GM19239 (cell line): ENCODE results near the gene PCSK6.
"Not testable (repeated sequence)": the region's sequence is repeated elsewhere in the genome, so short reads cannot be mapped to it uniquely, and the experiment has no call there.

Experiments
- DNase-seq: peaks from one replicate; pipeline ENCODE4 v3.0.0; 2011; ENCODE audit warnings: low spot score; ENCODE audit not compliant: insufficient read length
- FAIRE-seq: peaks from 2 replicates; lab custom pipeline; 2011; peaks lifted over from hg19 to GRCh38; lab: Jason Lieb, UNC

The PCSK6 gene

DNA sequence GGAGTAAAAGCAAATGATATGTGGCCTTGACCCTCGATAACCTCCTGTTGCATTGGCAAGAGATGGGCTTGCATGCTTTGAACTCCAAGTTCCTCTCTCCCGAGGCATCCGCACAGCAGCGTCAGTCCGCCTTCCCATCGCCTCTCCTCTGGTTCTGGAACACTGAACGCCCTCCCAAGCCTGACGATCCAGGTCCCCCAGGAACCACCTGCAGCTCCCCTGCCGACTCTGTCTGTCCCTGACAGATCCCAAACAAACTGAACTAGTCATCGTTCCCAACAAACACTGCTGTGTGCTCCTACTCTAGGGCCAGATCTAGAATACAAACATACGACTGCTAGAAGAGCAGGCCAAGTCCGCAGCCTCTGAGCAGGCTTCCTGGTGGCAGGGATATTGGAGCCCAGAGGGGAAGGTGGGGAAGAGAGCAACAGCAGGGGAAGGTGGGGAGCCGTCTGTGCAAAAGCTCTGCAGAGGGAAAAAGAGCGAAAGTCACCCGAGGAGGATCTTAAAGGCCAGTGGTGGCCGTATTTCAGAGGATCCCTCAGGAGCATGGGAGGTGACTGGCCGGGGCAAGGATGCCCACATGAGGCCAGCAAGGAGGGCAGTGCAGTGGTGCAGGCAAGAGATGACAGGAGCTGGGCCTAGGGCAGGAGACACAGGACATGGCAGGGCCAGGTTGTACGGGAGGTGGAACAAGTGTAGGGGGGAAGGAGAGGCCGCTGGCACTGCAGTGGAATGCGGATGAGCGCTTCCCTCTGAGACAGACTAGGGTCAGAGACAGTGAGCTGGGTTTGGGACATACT lies 50.8 kb downstream of the PCSK6 start:
- DNase-seq (no peak), FAIRE-seq (no peak)

DNA sequence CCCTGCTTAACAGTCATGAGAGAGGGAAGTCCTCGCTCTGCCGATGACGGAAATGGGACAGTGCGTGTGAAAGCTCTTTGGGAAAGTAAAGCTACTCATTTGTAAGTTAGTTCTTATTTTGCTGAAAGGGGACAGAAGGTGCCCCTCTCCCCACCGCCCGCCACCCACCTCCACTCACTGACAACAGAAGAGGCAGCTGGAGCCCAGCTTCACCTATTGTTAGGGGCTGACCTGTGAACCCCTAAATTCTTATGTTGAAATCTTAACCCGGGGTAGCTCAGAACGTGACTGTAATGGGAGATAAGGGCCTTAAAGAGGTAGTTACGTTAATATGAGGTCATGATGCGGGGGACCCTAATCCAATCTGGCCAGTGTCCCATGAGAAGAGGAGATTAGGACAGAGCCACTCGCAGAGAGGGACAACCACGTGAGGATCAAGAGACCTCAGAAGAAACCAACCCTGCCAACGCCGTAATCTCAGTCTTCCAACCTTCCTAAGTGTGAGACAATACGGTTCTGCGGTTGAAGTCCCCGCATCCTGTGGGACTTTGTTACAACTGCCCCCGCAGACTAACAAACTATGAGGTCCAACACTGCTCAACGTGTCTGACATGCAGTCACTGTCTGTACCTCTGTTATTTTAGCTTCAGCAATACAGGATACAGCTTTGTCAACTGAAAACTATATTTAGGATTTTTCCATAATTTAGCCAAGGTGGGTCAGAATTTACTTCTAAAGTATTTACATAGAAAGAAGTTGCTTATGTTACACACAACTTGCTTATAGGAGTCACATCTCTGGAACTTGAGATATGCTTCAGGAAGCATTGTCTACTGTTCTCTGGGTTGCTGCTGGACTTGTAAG lies 51.7 kb downstream of the PCSK6 start:
- DNase-seq: no peak
- FAIRE-seq: no peak

DNA sequence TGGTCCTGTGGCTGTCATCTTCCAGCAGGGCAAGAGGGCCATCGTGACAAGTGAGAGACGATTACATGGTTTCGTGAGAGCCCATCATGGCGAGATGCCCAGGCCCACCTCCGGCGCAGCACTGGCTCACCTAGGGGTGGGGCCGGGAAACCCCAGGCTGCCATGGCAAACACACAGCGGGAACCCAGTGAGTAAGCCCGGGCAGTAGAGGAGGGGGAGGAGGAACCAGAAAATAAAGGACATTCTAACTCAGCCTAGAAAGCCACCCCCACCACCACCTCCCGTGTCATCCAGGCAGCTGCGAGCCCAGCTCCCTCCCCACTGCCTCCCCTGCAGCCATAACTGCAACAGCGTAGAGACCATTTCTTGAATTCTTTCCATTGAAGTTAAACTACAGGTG lies 52.3 kb downstream of the PCSK6 start:
- DNase-seq (no peak), FAIRE-seq (no peak)

DNA sequence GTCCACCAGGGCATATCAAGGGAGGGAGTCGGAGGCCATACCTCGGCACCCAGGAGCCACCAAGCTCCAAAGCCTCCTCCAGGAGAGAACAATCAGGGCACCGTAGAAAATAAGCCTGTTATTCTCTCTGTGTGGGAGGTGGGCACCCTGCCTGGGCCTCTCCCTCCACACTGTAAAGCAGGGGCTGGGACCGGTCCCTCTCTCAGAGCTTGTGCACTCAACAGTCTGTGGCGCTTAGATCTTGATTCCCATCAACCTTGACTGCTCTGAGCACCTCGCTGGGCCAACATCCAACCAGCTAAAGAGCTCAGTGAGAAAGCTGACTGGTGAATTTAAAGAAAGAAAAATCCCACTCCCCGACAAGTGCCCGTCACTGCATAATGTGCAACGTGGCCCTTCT lies 53.0 kb downstream of the PCSK6 start:
- FAIRE-seq (no peak), DNase-seq (no peak)

DNA sequence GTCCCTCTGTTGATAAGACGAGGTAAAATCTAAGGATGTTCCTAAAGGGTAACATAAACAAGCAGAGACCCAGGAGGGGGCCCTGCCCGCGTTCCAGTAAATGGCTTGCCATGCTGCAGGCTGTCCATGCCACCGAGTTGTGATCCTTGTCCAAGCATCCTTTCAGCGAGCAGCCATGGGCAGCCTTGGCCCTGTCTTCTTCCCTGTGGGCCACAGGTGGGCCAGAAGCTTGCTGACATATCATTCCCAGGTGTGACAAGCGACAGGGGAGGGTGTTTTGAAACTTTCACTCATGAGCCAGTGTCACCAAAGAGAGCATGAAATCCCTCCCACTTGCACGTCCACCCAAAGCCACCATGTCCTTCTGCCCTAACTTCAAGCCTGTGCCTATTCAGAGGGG lies 53.7 kb downstream of the PCSK6 start:
- no peak for FAIRE-seq
- DNase-seq: no peak

DNA sequence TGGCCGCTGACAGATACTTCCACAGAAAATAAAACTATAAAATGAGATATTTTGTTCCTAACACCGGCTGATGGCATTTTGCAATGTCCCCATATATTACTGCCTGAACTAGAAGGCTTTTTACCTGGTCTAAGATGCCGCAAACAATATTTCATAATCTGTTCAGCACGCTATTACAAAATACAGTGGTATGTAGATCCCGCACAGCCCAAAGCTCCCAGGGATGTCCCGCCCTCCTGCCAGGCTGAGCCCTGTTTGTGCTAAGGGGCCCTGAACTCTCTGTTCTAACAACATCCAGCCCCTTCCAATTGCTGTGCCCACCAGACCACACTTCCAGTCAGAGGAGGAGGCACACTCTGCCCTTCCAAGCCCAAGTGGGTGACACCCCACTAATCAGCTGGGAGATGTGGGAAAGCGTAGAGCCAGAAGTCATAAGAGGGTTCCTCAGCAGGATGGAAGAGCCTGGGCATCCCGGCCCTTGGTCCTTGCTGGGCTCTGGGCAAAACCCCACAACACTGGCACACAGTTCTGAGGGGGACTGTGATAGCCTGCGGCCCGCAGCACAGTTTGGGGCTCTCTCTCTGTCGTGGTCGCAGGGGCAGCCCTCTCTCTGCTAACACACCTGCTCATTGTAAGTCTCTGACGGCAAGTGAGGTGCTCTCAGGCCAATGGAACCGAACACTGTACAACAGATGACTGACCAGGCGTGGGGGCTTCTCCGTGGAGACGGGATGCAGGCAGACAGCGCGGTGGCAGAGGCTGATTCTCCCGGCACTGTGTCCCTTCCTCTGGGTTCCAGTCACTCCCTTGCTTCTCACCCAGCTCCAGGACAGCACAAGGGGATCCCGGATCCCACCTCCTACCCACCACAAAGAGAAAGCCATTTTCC lies 55.2 kb downstream of the PCSK6 start:
- no peak for FAIRE-seq
- DNase-seq: no peak

DNA sequence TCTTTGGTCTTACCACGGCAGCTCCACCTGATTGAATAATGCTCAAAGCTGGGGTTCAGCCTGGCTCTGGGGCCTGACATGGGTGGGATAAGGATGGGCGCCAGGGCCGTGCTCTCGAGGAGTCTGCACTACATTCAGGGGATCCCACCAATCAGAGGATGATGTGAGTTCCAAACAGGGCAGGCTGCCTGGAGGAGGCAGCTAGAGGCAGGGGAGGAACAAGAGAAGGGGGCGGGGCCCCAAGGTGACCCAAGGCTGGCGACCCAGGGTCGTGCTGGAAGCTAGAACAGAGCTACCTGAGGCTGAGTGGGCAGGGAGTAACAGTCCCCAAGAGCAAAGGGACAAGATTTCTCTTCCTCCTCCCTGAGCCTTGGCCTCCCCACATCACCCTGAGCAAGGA lies 56.1 kb downstream of the PCSK6 start:
- FAIRE-seq: no peak

DNA sequence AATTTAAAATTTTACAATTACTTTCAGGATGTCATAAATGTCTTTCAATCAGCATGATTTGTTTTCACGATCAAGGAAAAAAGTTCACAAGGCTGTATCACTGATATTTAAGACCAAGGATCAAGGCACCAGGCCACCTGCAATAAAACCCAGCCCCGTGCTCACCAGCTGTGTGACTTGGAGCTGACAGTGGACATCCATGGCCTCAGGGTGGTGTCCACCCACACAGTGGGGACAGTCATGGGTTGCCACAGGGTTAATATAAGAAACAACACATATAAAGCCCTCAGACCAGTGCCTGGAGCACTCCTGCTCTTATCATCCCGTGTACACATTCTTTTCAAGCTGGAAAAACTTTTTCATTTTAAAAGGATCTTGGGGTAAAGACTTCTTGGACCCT lies 56.5 kb downstream of the PCSK6 start:
- no peak for FAIRE-seq

More for the DNA sequence above, 56.1 kb downstream of the PCSK6 start:
- no peak for DNase-seq

DNA sequence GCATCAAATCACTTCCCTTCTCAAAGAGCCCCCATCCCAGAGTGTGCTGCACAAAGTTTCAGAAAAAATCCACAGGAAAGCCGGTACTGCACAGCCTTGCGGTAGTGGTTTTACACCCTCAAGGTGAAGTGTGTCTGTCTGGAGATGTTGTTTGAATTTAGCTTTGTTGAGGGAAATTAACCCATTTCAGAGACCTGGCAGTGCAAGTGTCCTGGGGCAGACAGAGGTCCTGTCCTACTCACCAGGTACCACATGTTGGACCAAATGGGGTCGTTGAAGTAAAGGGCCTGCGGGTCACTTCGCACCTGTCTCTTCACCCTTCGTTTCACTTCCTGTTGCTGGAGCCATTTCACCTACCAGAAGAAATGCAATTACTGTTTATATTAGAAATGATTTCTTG lies 57.8 kb downstream of the PCSK6 start:
- DNase-seq: no peak

More for the DNA sequence above, 56.5 kb downstream of the PCSK6 start:
- DNase-seq: no peak

DNA sequence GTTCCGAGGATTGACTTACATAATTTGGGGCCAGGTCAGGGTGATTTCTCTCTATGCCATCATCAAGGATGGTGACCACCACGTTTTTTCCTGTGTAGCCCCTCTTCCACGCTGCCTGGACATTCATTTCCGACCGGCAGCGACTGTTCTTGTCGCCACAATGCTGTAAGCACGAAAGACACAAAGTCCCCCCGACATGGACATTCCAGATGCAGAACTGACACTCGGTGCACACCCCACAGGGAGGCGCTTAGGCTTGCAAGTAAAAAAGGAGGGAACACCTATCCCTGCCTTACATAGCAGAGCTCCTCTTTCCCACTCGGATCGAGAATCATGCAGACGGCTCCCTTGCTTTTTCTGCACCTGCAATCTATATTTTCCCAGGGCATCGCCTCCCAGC lies 58.2 kb downstream of the PCSK6 start:
- FAIRE-seq: no peak
- no peak for DNase-seq

More for the DNA sequence above, 57.8 kb downstream of the PCSK6 start:
- no peak for FAIRE-seq

DNA sequence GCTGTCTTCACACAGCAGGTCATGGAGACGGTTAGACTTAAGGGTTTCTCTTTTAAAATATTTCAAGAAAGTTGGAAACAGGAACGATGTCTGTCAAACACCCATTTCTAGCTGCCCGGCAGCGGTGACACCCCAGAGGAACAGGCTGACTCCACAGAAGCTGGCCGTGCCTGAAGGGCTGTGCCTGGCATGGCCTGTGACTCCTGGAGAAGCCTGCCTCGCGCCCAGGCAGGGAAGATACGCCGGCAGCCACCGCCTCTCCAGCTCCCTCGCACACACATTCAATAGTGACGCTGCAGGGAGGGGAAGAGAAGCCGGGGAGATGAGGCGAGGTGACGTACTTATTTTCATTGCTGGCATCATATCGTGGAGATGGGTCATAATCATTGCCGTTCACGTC lies 59.9 kb downstream of the PCSK6 start:
- DNase-seq (no peak), FAIRE-seq (no peak)

DNA sequence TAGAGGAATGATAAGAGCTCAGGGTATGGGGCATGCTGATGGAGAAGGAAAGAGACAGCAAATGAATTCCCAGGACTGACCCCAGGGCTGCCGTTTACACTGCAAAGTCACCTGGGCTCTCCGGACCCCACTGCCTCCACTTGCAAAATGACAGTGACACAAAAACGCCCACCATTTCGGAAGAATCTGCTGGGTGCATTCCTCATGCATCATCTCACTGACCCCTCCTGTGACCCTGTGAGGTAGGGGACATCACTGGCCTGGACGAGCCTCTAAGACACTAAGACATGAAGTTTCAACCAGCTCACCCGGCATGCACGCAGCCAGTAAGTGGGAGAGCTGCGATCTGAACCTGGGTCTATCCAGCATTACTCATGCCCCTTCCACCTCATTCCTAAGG lies 60.3 kb downstream of the PCSK6 start:
- DNase-seq (no peak), FAIRE-seq (no peak)

DNA sequence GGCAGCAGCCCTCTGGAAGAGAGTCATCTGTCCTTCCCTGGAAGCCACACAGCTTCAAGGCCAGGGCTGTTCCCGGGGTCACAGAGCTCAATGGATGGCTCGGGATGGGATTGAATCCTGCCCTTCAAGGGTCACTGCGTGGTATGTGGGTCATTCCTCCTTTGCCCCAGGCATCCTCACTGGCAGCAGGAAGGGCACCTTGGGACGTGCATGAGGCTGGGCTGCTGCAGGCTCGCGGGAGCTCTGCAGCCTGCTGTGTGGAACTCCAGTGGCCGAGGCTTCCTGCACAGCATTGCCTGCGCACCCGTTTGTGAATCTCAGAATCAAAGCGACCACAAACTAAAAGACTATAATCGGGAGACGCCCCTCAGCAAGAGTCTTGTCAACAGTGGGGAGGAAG lies 60.7 kb downstream of the PCSK6 start:
- FAIRE-seq (no peak), DNase-seq (no peak)

DNA sequence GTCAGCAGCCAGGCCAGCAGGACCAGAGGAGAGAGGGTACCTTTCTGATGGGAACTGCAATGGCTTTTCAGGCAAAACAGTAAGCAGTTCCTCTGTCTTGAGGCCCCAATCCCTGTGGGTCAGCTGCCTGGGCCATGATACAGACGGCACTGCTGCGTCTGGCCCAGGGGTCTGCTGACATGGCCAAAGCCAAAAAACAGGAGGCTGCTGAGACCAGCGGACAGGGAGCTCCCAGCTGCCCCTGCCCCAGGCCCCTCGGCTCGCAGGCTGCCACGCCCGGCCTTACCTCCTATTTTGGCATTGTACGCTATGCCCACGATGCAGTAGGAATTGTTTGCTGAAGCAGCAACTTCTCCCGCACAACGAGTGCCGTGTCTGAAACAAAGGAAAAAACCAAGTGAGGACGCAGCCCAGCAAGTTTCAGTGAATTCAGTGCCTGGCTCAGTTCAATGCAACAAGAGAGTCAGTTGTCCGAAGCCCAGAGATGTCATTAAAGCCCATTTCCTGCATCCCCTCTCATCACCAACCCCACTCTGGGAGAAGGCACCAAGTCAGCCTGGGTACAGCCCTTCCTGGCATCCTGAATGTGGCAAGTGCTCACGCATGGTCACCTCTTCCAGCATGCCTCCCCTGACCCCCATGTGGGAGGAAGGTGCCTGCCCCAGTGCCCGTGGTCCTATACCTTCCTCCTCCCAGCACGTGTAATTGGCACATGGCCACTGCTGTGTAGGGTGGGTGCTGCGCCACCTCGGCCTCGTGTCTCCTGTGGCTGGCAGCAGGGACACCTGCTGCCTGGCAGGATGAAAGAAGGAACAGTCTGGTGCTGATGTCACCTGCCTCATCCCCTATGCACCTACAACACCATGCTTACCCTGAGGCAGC lies 61.7 kb downstream of the PCSK6 start:
- DNase-seq (no peak), FAIRE-seq (no peak)

DNA sequence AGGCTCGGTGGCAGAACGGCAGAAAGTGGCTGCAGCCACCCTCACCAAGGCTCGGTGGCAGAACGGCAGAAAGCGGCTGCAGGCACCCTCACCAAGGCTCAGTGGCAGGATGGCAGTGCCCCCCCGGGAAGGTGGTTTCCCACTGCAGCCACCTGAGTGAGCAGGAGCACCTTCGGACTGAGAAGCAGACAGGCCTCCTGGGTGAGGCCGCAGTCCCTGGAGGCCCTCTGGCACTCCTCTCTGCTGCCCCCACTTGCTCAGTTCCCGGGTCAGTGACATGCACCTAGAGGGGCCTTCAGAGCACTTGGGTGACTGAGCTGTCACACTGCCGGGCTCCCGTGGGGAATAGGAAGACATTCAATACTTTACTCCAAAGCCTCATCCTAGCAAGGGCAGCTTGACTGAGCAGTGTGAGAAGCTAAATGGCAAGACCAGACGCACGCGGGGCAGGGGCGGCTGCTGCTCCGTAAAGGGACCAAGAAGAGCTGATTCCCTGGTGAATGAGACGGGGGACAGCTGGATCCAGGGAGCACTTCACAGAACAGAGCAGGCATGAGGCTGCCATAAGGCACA lies 62.7 kb downstream of the PCSK6 start:
- FAIRE-seq (no peak), DNase-seq (no peak)

DNA sequence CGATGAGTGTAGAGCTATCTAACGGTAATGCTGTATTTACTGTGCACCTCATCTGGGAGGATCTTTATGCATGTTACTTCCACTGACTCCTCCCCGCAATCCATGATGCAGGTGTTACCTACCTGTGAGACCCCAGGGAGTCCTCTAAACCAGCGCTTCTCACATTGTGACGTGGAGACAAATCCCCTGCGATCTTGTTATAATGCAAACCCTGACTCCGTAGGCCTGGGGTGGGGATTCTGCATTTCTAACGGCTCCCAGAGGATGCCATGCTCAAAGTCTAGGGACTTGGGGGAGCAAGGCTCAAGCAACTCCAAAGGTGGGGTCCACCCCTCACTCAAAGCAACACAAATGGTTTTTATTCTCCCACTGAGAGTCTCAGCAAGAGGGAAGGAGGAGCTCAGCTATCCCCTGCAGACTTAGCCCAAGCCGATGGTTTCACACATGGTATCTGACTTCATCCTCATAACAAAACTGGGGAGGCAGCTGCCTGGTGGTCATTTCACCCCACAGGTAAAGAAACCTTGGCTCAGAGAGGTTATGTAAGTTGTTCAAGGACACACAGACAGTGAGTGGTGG lies 63.6 kb downstream of the PCSK6 start:
- FAIRE-seq (no peak), DNase-seq (no peak)

DNA sequence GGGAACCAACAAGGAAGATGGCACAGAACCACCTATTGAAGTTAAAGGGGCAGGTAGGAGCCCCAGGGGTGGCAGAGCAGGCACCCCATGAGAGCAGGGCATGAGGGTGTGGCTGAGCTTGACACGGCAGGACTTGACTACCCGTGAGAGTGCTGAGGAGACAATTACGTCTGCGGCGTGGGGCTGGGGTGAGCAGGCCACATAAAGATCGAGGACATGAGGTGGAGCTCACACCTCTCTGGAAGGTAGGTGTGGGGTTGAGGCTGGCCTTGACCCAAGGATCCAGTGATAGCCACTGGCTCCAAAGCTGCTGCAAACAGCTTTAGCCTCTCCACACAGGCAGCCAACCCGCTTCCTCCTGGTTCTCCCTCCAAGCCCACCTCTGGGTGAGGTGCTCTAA lies 64.5 kb downstream of the PCSK6 start:
- DNase-seq: no peak
- FAIRE-seq: no peak

DNA sequence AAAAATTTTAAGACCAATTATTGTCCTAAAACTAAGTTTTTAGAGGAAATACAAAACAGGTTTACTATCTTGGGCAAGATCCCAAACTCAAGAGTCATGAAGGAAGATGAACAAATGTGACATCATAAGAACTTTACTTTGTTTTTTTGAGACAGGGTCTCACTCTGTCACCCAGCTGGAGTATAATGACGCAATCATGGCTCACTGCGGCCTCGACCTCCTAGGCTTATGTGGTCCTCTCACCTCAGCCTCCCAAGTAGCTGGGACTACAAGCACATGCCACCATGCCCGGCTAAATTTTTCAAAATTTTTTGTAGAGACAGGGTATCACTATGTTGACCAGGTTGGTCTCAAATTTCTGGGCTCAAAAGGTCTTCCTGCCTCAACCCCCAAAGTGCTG lies 69.3 kb downstream of the PCSK6 start:
- FAIRE-seq (no peak), DNase-seq (no peak)

DNA sequence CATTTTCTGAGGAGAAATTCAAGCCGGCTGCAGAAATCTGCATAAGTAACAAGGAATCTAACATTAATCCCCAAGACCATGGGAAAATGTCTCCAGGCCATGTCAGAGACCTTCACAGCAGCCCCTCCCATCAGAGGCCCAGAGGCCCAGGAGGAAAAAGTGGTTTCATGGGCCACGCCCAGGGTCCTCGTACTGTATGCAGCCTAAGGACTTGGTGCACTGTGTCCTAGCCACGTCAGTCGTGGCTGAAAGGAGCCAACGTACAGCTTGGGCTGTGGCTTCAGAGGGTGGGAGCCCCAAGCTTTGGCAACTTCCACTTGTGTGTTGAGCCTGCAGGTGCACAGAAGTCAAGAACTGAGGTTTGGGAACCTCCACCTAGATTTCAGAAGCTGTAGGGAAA lies 73.0 kb downstream of the PCSK6 start:
- FAIRE-seq, DNase-seq: not testable (repeated sequence)
